Nephron (organoid): Measurements from ENCODE around the gene NUP107.

Experiments
- H3K27ac Mint-ChIP-seq, 3 experiments: 2 replicates each; pipeline ENCODE4 v1.8.0; 2020; ENCODE audit warnings: mixed read lengths in 3 of 3, mild to moderate bottlenecking in 2 of 3, moderate library complexity in 1 of 3
- H3K27me3 Mint-ChIP-seq: 2 replicates; pipeline ENCODE4 v1.8.0; 2021; ENCODE audit warnings: low read depth, mild to moderate bottlenecking, moderate library complexity, mixed read lengths
- H3K36me3 Mint-ChIP-seq: 2 replicates; pipeline ENCODE4 v1.8.0; 2020; ENCODE audit warnings: low read depth, mixed read lengths
- H3K4me1 Mint-ChIP-seq: 2 replicates; pipeline ENCODE4 v1.8.0; 2020; ENCODE audit warnings: mixed read lengths
- H3K4me3 Mint-ChIP-seq, 3 experiments: 2 replicates each; pipeline ENCODE4 v1.8.0; 2020; ENCODE audit warnings: mild to moderate bottlenecking in 3 of 3, mixed read lengths in 3 of 3, moderate library complexity in 2 of 3
- H3K9me3 Mint-ChIP-seq: 2 replicates; pipeline ENCODE4 v1.8.0; 2020; ENCODE audit warnings: mixed read lengths
- TF ChIP-seq, protein P1 (sequence below), 3 experiments: fragments of 200-600 bp; sonication (generic); IDR thresholded peaks; one replicate each; pipeline ENCODE4 v1.5.0; 2021; ENCODE audit warnings: antibody characterized with exemption in 3 of 3; ENCODE audit not compliant: unreplicated experiment in 3 of 3

Gene NUP107

DNA sequence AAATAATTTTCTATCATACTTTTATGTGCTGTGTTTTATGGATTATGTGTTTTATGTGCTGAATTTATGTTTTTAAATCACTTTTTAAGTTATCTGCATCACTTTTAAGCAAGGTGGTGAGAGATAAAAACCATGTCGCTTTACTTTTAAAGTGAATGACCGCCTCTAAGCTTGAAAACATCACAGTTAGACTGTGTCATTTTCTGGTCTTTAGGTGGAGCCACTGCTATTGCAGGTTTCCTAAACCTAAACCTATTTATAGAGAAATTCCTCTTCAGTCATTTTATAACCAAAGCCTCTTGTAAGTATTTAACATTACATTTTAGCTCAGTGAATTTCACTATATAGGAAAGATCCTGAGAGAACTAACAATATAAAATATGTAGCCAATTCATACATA, 100.2 kb downstream of the NUP107 start:
- H3K36me3 Mint-ChIP-seq, result no peaks in the 10 kb centered on the region
- H3K27me3 Mint-ChIP-seq, result no peaks in the 10 kb centered on the region
- TF ChIP-seq, protein P1, sequence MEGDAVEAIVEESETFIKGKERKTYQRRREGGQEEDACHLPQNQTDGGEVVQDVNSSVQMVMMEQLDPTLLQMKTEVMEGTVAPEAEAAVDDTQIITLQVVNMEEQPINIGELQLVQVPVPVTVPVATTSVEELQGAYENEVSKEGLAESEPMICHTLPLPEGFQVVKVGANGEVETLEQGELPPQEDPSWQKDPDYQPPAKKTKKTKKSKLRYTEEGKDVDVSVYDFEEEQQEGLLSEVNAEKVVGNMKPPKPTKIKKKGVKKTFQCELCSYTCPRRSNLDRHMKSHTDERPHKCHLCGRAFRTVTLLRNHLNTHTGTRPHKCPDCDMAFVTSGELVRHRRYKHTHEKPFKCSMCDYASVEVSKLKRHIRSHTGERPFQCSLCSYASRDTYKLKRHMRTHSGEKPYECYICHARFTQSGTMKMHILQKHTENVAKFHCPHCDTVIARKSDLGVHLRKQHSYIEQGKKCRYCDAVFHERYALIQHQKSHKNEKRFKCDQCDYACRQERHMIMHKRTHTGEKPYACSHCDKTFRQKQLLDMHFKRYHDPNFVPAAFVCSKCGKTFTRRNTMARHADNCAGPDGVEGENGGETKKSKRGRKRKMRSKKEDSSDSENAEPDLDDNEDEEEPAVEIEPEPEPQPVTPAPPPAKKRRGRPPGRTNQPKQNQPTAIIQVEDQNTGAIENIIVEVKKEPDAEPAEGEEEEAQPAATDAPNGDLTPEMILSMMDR (IDR thresholded peaks at IDR 0.05; ENCODE audit: unreplicated experiment in 3 of 3), result no peak
- no peak overlapping the region for H3K27ac Mint-ChIP-seq
- H3K4me3 Mint-ChIP-seq, result no peak overlapping the region
- no peaks in the 10 kb centered on the region for H3K4me1 Mint-ChIP-seq
- H3K9me3 Mint-ChIP-seq, result no peaks in the 10 kb centered on the region

DNA sequence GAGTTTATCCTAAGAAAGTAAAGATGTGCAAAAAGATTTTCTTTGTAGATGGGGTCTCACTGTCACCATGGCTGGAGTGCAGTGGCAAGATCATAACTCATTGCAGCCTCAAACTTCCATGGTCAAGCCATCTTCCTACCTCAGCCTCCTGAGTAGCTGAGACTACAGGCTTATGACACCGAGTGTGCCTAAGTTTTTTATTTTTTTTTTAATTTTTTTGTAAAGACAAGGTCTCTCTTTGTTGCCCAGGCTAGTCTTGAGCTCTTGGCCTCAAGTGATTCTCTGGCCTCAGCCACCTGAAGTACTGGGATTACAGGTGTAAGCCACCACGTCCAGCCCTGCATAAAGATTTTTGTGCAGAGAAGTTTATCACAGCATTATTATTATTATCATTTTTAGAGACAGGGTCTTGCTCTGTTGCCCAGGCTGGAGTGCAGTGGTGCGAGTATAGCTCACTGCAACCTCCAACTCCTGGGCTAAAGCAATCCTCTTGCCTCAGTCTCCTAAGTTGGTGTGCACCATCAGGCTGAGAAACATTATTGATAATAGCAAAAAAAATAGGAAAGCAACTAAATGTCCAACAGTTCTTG, 101.9 kb downstream of the NUP107 start:
- Mint-ChIP-seq H3K9me3 (no peaks in the 10 kb centered on the region), H3K27ac (no peak overlapping the region), H3K36me3 (no peaks in the 10 kb centered on the region), H3K4me1 (no peaks in the 10 kb centered on the region), H3K4me3 (no peak overlapping the region), H3K27me3 (no peaks in the 10 kb centered on the region)
- TF ChIP-seq, protein P1 (IDR thresholded peaks at IDR 0.05; ENCODE audit: unreplicated experiment in 3 of 3), result no peak

DNA sequence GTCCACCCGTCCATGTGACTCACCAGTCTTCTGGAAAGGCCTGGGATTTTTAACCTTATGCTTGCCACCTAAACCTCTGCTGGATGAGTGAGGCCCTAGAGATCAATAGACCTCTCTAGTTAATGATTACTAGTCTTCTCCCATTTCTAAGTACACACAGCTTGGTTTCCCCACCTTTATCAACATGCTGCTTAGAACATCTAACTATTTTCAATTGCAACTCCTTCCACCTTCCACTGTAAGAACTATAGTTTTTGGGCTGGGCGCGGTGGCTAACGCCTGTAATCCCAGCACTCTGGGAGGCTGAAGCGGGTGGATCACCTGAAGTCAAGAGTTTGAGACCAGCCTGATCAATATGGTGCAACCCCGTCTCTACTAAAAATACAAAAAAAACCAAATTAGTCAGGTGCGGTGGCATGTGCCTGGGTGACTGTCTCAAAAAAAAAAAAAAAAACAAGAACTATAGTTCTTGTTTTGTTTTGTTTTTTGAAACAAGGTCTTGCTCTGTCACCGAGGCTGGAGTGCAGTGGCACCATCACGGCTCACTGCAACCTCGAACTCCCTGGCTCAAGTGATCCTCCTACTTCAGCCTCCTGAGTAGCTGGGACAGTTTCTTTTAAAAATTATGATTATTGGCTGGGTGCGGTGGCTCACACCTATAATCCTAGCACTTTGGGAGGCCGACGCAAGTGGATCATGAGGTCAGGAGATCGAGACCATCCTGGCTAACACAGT, 102.5 kb downstream of the NUP107 start:
- no peaks in the 10 kb centered on the region for H3K4me1 Mint-ChIP-seq
- no peak overlapping the region for H3K27ac Mint-ChIP-seq
- TF ChIP-seq, protein P1 (IDR thresholded peaks at IDR 0.05; ENCODE audit: unreplicated experiment in 3 of 3), result no peak
- H3K36me3 Mint-ChIP-seq, result no peaks in the 10 kb centered on the region
- H3K4me3 Mint-ChIP-seq, result no peak overlapping the region
- H3K9me3 Mint-ChIP-seq, result no peaks in the 10 kb centered on the region
- no peaks in the 10 kb centered on the region for H3K27me3 Mint-ChIP-seq

DNA sequence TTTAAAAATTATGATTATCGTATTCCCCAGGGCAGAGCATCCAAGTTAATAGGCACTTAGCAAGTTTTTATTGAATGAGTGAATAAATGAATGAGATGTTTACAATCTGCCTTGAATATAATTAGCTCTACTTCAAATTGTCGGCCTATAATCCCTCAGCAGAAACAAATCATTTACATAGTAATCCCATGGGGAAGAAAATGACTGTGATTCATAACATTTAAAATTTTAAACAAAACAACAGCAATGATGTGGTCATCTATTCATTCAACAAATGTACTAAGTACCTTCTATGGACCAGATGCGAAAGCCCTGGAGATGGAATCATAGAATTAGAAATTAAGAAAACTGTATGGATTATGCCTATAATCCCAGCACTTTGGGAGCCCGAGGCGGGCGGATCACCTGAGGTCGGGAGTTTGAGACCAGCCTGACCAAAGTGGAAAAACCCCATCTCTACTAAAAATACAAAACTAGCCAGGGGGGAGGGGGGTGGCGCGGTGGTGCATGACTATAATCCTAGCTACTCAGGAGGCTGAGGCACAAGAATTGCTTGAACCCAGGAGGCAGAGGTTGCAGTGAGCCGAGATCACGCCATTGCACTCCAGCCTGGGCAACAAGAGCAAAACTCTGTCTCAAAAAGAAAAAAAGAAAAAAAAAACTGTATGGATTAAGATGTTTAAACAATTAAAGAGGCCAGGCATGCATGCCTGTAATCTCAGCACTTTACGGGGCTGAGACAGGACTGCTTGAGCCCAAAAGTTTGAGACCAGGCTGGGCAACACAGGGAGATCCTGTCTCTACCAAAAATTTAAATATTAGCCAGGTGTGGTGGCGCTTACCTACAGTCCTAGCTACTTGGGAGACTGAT, 103.5 kb downstream of the NUP107 start:
- H3K27me3 Mint-ChIP-seq, result no peaks in the 10 kb centered on the region
- TF ChIP-seq, protein P1 (IDR thresholded peaks at IDR 0.05; ENCODE audit: unreplicated experiment in 3 of 3), result no peak
- H3K27ac Mint-ChIP-seq, result no peak overlapping the region
- H3K36me3 Mint-ChIP-seq, result no peaks in the 10 kb centered on the region
- no peaks in the 10 kb centered on the region for H3K9me3 Mint-ChIP-seq
- H3K4me3 Mint-ChIP-seq, result no peak overlapping the region
- no peaks in the 10 kb centered on the region for H3K4me1 Mint-ChIP-seq

DNA sequence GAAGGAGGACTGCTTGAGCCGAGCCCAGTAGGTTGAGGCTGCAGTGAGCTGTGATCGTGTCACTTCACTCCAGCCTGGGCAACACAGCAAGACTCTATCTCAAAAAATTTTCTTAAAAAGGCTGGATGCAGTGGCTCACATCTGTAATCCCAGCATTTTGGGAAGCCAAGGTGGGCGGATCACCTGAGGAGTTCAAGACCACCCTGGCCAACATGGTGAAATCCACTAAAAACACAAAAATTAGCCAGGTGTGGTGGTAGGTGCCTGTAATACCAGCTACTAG, 104.1 kb downstream of the NUP107 start:
- no peak overlapping the region for H3K27ac Mint-ChIP-seq
- no peaks in the 10 kb centered on the region for H3K27me3 Mint-ChIP-seq
- no peaks in the 10 kb centered on the region for H3K4me1 Mint-ChIP-seq
- no peaks in the 10 kb centered on the region for H3K36me3 Mint-ChIP-seq
- no peak overlapping the region for H3K4me3 Mint-ChIP-seq
- TF ChIP-seq, protein P1 (IDR thresholded peaks at IDR 0.05; ENCODE audit: unreplicated experiment in 3 of 3), result no peak
- no peaks in the 10 kb centered on the region for H3K9me3 Mint-ChIP-seq
